H1 (cell line): ENCODE data around the gene LINC01488. TPM values are rescaled to one million over a fixed set of nuclear protein-coding genes. Genes with fewer than 3 reads are reported as not detected.

ENCODE experiments used
- ATF3 ChIP-seq: IDR thresholded peaks from 2 replicates; pipeline ENCODE4 v1.6.1; 2011; ENCODE audit warnings: low read depth, mild to moderate bottlenecking, low read length; ENCODE audit not compliant: insufficient read depth
- BRCA1 ChIP-seq: IDR thresholded peaks from 2 replicates; pipeline ENCODE4 v1.6.1; 2012; ENCODE audit warnings: low read depth, low read length, improper control_type of control experiment
- EP300 ChIP-seq, 2 experiments: IDR thresholded peaks; 1 replicate in 1 of 2; 2 replicates in 1 of 2; pipeline ENCODE4 v1.6.1; 2011 to 2012; ENCODE audit warnings: low read depth in 2 of 2, low read length in 2 of 2, mild to moderate bottlenecking in 2 of 2, borderline replicate concordance in 1 of 2, inconsistent platforms in 1 of 2, moderate library complexity in 1 of 2
- POLR2AphosphoS5 ChIP-seq: IDR thresholded peaks from 2 replicates; pipeline ENCODE4 v1.6.1; 2011; ENCODE audit warnings: low read depth, low read length
- POU5F1 ChIP-seq: IDR thresholded peaks from 2 replicates; pipeline ENCODE4 v1.6.1; 2011; ENCODE audit warnings: low read depth, mild to moderate bottlenecking, low read length, moderate library complexity
- RBBP5 ChIP-seq: IDR thresholded peaks from 2 replicates; pipeline ENCODE4 v1.7.1; 2012; ENCODE audit warnings: low read depth, mild to moderate bottlenecking, inconsistent platforms, low read length, moderate library complexity, borderline replicate concordance
- RFX5 ChIP-seq: IDR thresholded peaks from 2 replicates; pipeline ENCODE4 v1.6.1; 2011; ENCODE audit warnings: low read depth, low read length, improper control_type of control experiment, borderline replicate concordance
- SIX5 ChIP-seq: IDR thresholded peaks from 2 replicates; pipeline ENCODE4 v1.6.1; 2011; ENCODE audit warnings: mild to moderate bottlenecking, low read depth, low read length
- SP4 ChIP-seq: IDR thresholded peaks from 2 replicates; pipeline ENCODE4 v1.6.1; 2012; ENCODE audit warnings: low read length, inconsistent platforms
- polyA plus RNA-seq, 7 experiments: library from polyadenylated mRNA; depleted of rRNA in 3 of 7; stranded (reverse) in 5 of 7; unstranded in 2 of 7; fragments of >200 nt in 5 of 7; fragments of 200-250 nt in 2 of 7; gene quantifications; 1 replicate in 5 of 7; 2 replicates in 1 of 7; 4 replicates in 1 of 7; pipeline versions ENCODE4 v1.2.1 to v1.2.3, GENCODE V29; 2011 to 2013; ENCODE audit warnings: missing spikeins in 2 of 7, mixed read lengths in 2 of 7
- total RNA-seq: library from RNA; stranded (reverse); fragmentation: NEBNext Ultra II Directional; extraction: Animal tissue kit (Norgen Biotek cat#: 25700); gene quantifications from 2 replicates; pipeline ENCODE4 v1.2.1, GENCODE V29; 2021

The LINC01488 gene
- total and polyA plus RNA-seq, 2 of the 8 experiments (the other 6 are each of a cell fraction or from before 2014, with no cell fraction given), result not detected

GRCh38 chr11:69436041-69436982, 45.2 kb upstream of the LINC01488 start (continued):
- TF ChIP-seq ATF3, result no peak
- no peak for TF ChIP-seq SP4
- no peak for TF ChIP-seq POU5F1
- no peak for TF ChIP-seq RFX5
- no peak for TF ChIP-seq RBBP5
- TF ChIP-seq EP300 (IDR thresholded peaks at IDR 0.05; ENCODE audit: borderline replicate concordance in 1 of 2, low read depth in 2 of 2, low read length in 2 of 2), result no peak
- no peak for TF ChIP-seq SIX5
- no peak for TF ChIP-seq POLR2AphosphoS5
- TF ChIP-seq BRCA1, result no peak
